Neural progenitor cell (in vitro differentiated cells): ENCODE measurements around the gene NAPSA. TPM values are rescaled to one million over a fixed set of nuclear protein-coding genes. Genes with fewer than 3 reads are reported as not detected.

Experiments
- DNase-seq: peaks from one replicate; pipeline ENCODE4 v3.0.0-alpha.2; 2016; ENCODE audit warnings: low spot score
- H2AFZ ChIP-seq: fragments of 200-600 bp; sonication (generic); replicated peaks from 2 replicates; pipeline ENCODE4 v1.6.1; 2016; ENCODE audit warnings: antibody characterized with exemption
- H3F3A ChIP-seq: fragments of 200-600 bp; sonication (generic); 2 replicates; pipeline ENCODE4 v1.6.1; 2016; ENCODE audit warnings: antibody characterized with exemption, low read depth
- H3K27ac ChIP-seq: fragments of 200-600 bp; sonication (generic); 2 replicates; pipeline ENCODE4 v1.5.1; 2016; ENCODE audit warnings: mild to moderate bottlenecking
- H3K27me3 ChIP-seq: fragments of 200-600 bp; sonication (generic); 2 replicates; pipeline ENCODE4 v1.6.1; 2016; ENCODE audit warnings: mild to moderate bottlenecking, moderate library complexity
- H3K36me3 ChIP-seq: fragments of 200-600 bp; sonication (generic); 2 replicates; pipeline ENCODE4 v1.5.1; 2016
- H3K4me1 ChIP-seq: fragments of 200-600 bp; sonication (generic); 2 replicates; pipeline ENCODE4 v1.6.1; 2016; ENCODE audit warnings: mixed run types
- H3K4me2 ChIP-seq: fragments of 200-600 bp; sonication (generic); 2 replicates; pipeline ENCODE4 v1.6.1; 2016
- H3K4me3 ChIP-seq: fragments of 200-600 bp; sonication (generic); 2 replicates; pipeline ENCODE4 v1.5.1; 2016
- H3K79me2 ChIP-seq: fragments of 200-600 bp; sonication (generic); 2 replicates; pipeline ENCODE4 v1.6.1; 2016; ENCODE audit warnings: low read depth
- H3K9ac ChIP-seq: fragments of 200-600 bp; sonication (generic); 2 replicates; pipeline ENCODE4 v1.6.1; 2016
- H3K9me3 ChIP-seq: fragments of 200-600 bp; sonication (generic); 2 replicates; pipeline ENCODE4 v1.5.1; 2016; ENCODE audit warnings: low read depth
- H4K20me1 ChIP-seq: fragments of 200-600 bp; sonication (generic); 2 replicates; pipeline ENCODE4 v1.6.1; 2016; ENCODE audit warnings: low read depth
- H3K27ac Mint-ChIP-seq: 3 replicates; pipeline ENCODE4 v1.8.0; 2021; ENCODE audit warnings: mixed read lengths
- H3K27me3 Mint-ChIP-seq: 2 replicates; pipeline ENCODE4 v1.8.0; 2022; ENCODE audit warnings: low read depth, mild to moderate bottlenecking, inconsistent platforms, moderate library complexity, mixed read lengths; ENCODE audit not compliant: insufficient read depth
- H3K36me3 Mint-ChIP-seq: 3 replicates; pipeline ENCODE4 v1.8.0; 2021; ENCODE audit warnings: mixed read lengths
- H3K4me1 Mint-ChIP-seq: 3 replicates; pipeline ENCODE4 v1.8.0; 2021; ENCODE audit warnings: mixed read lengths
- H3K4me3 Mint-ChIP-seq: 3 replicates; pipeline ENCODE4 v1.8.0; 2021; ENCODE audit warnings: mild to moderate bottlenecking, moderate library complexity, mixed read lengths
- H3K9me3 Mint-ChIP-seq: 3 replicates; pipeline ENCODE4 v1.8.0; 2020; ENCODE audit warnings: mixed read lengths
- CTCF ChIP-seq: fragments of 200-600 bp; sonication (generic); IDR thresholded peaks from 2 replicates; pipeline ENCODE4 v1.5.1; 2017; ENCODE audit warnings: antibody characterized with exemption, mild to moderate bottlenecking
- EZH2 ChIP-seq: fragments of 200-600 bp; sonication (generic); IDR thresholded peaks from 2 replicates; pipeline ENCODE4 v1.6.1; 2017; ENCODE audit warnings: antibody characterized with exemption, mild to moderate bottlenecking, moderate library complexity
- EZH2phosphoT487 ChIP-seq: fragments of 200-600 bp; sonication (generic); IDR thresholded peaks from 2 replicates; pipeline ENCODE4 v1.6.1; 2017; ENCODE audit warnings: antibody characterized with exemption
- total RNA-seq: library from RNA; depleted of rRNA; stranded (reverse); fragments of >200 nt; gene quantifications from 2 replicates; pipeline ENCODE4 v1.2.3, GENCODE V29; 2015; ENCODE audit warnings: low replicate concordance

Gene NAPSA
- total RNA-seq, 1 donor from 2014 or later: 0.11 TPM

GRCh38 chr19:50333737-50334617 lies 31.5 kb downstream of the NAPSA start:
- peak; percentile 86 for DNase-seq
- Mint-ChIP-seq H3K4me3 (peak overlapping the region; percentile 92), H3K27me3 (peaks cover 23% of the 10 kb centered on the region), H3K9me3 (peaks cover 13% of the 10 kb centered on the region), H3K4me1 (peaks cover 40% of the 10 kb centered on the region), H3K27ac (peak overlapping the region; percentile 97), H3K36me3 (peaks cover 13% of the 10 kb centered on the region)
- peak overlapping the region; percentile 64 for H2AFZ ChIP-seq
- peaks cover 5% of the 10 kb centered on the region for H3K36me3 ChIP-seq
- peak overlapping the region; percentile 10 for H3K27ac ChIP-seq
- peak overlapping the region; percentile 92 for H3K4me2 ChIP-seq
- H3F3A ChIP-seq: peaks cover 30% of the 10 kb centered on the region
- H3K4me1 ChIP-seq: peaks cover 10% of the 10 kb centered on the region
- H3K27me3 ChIP-seq: no peaks in the 10 kb centered on the region
- peak overlapping the region; percentile 62 for H3K4me3 ChIP-seq
- H4K20me1 ChIP-seq: peaks cover 11% of the 10 kb centered on the region
- H3K9ac ChIP-seq: no peak overlapping the region
- peaks cover 16% of the 10 kb centered on the region for H3K79me2 ChIP-seq
- H3K9me3 ChIP-seq: no peaks in the 10 kb centered on the region
- TF ChIP-seq CTCF (no peak), EZH2phosphoT487 (no peak), EZH2 (no peak)

GRCh38 chr19:50333235-50333736 lies 32.2 kb downstream of the NAPSA start:
- Histone ChIP-seq H3K27me3 (peaks cover 4% of the 10 kb centered on the region), H3F3A (peaks cover 32% of the 10 kb centered on the region), H2AFZ (peak overlapping the region; percentile 64), H3K4me2 (peak overlapping the region; percentile 92), H3K79me2 (peaks cover 16% of the 10 kb centered on the region), H3K4me1 (peaks cover 10% of the 10 kb centered on the region), H3K4me3 (peak overlapping the region; percentile 62), H3K9me3 (no peaks in the 10 kb centered on the region), H4K20me1 (peaks cover 11% of the 10 kb centered on the region), H3K27ac (peak overlapping the region; percentile 94), H3K9ac (no peak overlapping the region), H3K36me3 (no peaks in the 10 kb centered on the region)
- Mint-ChIP-seq H3K36me3 (peaks cover 11% of the 10 kb centered on the region), H3K4me1 (peaks cover 40% of the 10 kb centered on the region), H3K4me3 (peak overlapping the region; percentile 92), H3K27ac (peak overlapping the region; percentile 97), H3K27me3 (peaks cover 24% of the 10 kb centered on the region), H3K9me3 (peaks cover 13% of the 10 kb centered on the region)
- TF ChIP-seq CTCF (no peak), EZH2 (no peak), EZH2phosphoT487 (no peak)
- DNase-seq: peak; percentile 96

- peak overlapping the region; percentile 62 for H3K4me3 ChIP-seq
- peak overlapping the region; percentile 92 for H3K4me3 Mint-ChIP-seq
- TF ChIP-seq CTCF: no peak
- no peak for TF ChIP-seq EZH2
- no peak for TF ChIP-seq EZH2phosphoT487
Measured at GRCh38 chr19:50332244-50333038, 33.0 kb downstream of the NAPSA start.

More at GRCh38 chr19:50332244-50333038, 33.0 kb downstream of the NAPSA start:
- peaks cover 44% of the 10 kb centered on the region for H3K4me1 Mint-ChIP-seq
- H3K27me3 Mint-ChIP-seq: peaks cover 29% of the 10 kb centered on the region
- Histone ChIP-seq H3K27ac (peak overlapping the region; percentile 94), H4K20me1 (peaks cover 17% of the 10 kb centered on the region), H3K36me3 (no peaks in the 10 kb centered on the region), H3K4me1 (peaks cover 10% of the 10 kb centered on the region), H2AFZ (no peak overlapping the region), H3K27me3 (peaks cover 12% of the 10 kb centered on the region), H3K9me3 (no peaks in the 10 kb centered on the region), H3K4me2 (peak overlapping the region; percentile 92), H3F3A (peaks cover 32% of the 10 kb centered on the region), H3K79me2 (peaks cover 16% of the 10 kb centered on the region), H3K9ac (peak overlapping the region; percentile 59)
- H3K9me3 Mint-ChIP-seq: peaks cover 13% of the 10 kb centered on the region
- peak; percentile 77 for DNase-seq
- peak overlapping the region; percentile 92 for H3K27ac Mint-ChIP-seq
- peaks cover 9% of the 10 kb centered on the region for H3K36me3 Mint-ChIP-seq
